CD4-positive, alpha-beta T cell treated with Interleukin-12 subunit alpha and Interleukin-12 subunit beta, for 1 hour (primary cell): ENCODE data around the gene RWDD4.
A peak's percentile ranks its signal among the peaks of the same experiment; 100 is the strongest.

Source experiments
- DNase-seq: peaks from one replicate; pipeline ENCODE4 v3.0.0-alpha.2; 2020

The RWDD4 gene

GRCh38 chr4:183659029-183659871 lies at the start of gene RWDD4, which contains the start of gene TRAPPC11:
Gene RWDD4, minus strand, starts transcription at chr4:183659185. Its CDS starts 233 bp downstream, at chr4:183658952.
Gene TRAPPC11, plus strand, starts transcription at chr4:183659293. Its CDS starts 4,575 bp downstream, at chr4:183663868.
- peak; percentile 97 for DNase-seq

- no peak for DNase-seq
Observed at GRCh38 chr4:183702492-183702891, 43.5 kb upstream of the RWDD4 start.

- DNase-seq: no peak
Observed at GRCh38 chr4:183700407-183700806, 41.4 kb upstream of the RWDD4 start.

GRCh38 chr4:183698909-183699308 lies 39.9 kb upstream of the RWDD4 start:
- no peak for DNase-seq

- DNase-seq: no peak
Observed at GRCh38 chr4:183691897-183692296, 32.9 kb upstream of the RWDD4 start.

GRCh38 chr4:183691006-183691405 lies 32.0 kb upstream of the RWDD4 start:
- DNase-seq: no peak

GRCh38 chr4:183688216-183688615 lies 29.2 kb upstream of the RWDD4 start:
- DNase-seq: no peak

GRCh38 chr4:183686461-183686860 lies 27.5 kb upstream of the RWDD4 start:
- no peak for DNase-seq

GRCh38 chr4:183681119-183681518 lies 22.1 kb upstream of the RWDD4 start:
- DNase-seq: no peak

GRCh38 chr4:183675625-183676024 lies 16.6 kb upstream of the RWDD4 start:
- DNase-seq: no peak

- no peak for DNase-seq
Observed at GRCh38 chr4:183674153-183674552, 15.2 kb upstream of the RWDD4 start.

- DNase-seq: no peak
Observed at GRCh38 chr4:183670960-183671555, 12.1 kb upstream of the RWDD4 start.

- DNase-seq: no peak
Observed at GRCh38 chr4:183670251-183670650, 11.3 kb upstream of the RWDD4 start.

- no peak for DNase-seq
Observed at GRCh38 chr4:183666088-183666487, 7.1 kb upstream of the RWDD4 start.

GRCh38 chr4:183659872-183660242 lies 872 bp upstream of the RWDD4 start:
- peak; percentile 5 for DNase-seq

- no peak for DNase-seq
Observed at GRCh38 chr4:183658362-183659028, 490 bp downstream of the RWDD4 start.

GRCh38 chr4:183657564-183657963 lies 1.4 kb downstream of the RWDD4 start:
- no peak for DNase-seq

GRCh38 chr4:183645326-183645725 lies 13.7 kb downstream of the RWDD4 start:
- no peak for DNase-seq

GRCh38 chr4:183639291-183639690 lies 19.7 kb downstream of the RWDD4 start:
- no peak for DNase-seq

GRCh38 chr4:183638436-183638835 lies 20.5 kb downstream of the RWDD4 start:
- no peak for DNase-seq

GRCh38 chr4:183637461-183637860 lies 21.5 kb downstream of the RWDD4 start:
- DNase-seq: no peak

GRCh38 chr4:183636923-183637322 lies 22.1 kb downstream of the RWDD4 start:
- no peak for DNase-seq

GRCh38 chr4:183636503-183636902 lies 22.5 kb downstream of the RWDD4 start:
- DNase-seq: no peak

GRCh38 chr4:183635741-183636140 lies 23.2 kb downstream of the RWDD4 start:
- DNase-seq: no peak
